Activated T-cell treated with anti-CD3 and anti-CD28 coated beads, Interleukin-2, amount 50 U/mL, for 24 hours (primary cell): ENCODE data around the gene C1orf159.
A peak's percentile ranks its signal among the peaks of the same experiment; 100 is the strongest.

Source experiments
- DNase-seq: peaks from one replicate; pipeline ENCODE4 v3.0.0-alpha.2; 2020
- H3K27ac Mint-ChIP-seq: 2 replicates; pipeline ENCODE4 v1.8.0; 2020; ENCODE audit warnings: mild to moderate bottlenecking, mixed read lengths
- H3K27me3 Mint-ChIP-seq: 2 replicates; pipeline ENCODE4 v1.8.0; 2020; ENCODE audit warnings: mixed read lengths
- H3K36me3 Mint-ChIP-seq: 2 replicates; pipeline ENCODE4 v1.8.0; 2020; ENCODE audit warnings: low read depth, mixed read lengths
- H3K4me1 Mint-ChIP-seq: 2 replicates; pipeline ENCODE4 v1.8.0; 2020; ENCODE audit warnings: low read depth, mixed read lengths
- H3K4me3 Mint-ChIP-seq: 2 replicates; pipeline ENCODE4 v1.8.0; 2020; ENCODE audit warnings: mild to moderate bottlenecking, moderate library complexity, mixed read lengths
- H3K9me3 Mint-ChIP-seq: 2 replicates; pipeline ENCODE4 v1.8.0; 2020; ENCODE audit warnings: mixed read lengths

C1orf159 gene

GRCh38 chr1:1115786-1116700 lies at the start of gene C1orf159:
TSS of gene C1orf159 (minus strand) at chr1:1116089. CDS start at chr1:1091543, 24,546 bp downstream.
- DNase-seq = peak; percentile 99
- Mint-ChIP-seq H3K27ac (peak within 1 kb of the TSS; percentile 86), H3K27me3 (peaks cover 8% of the 10 kb centered on the region), H3K4me1 (peaks cover 22% of the 10 kb centered on the region), H3K36me3 (peaks cover 39% of the 10 kb centered on the region), H3K9me3 (peaks cover 5% of the 10 kb centered on the region), H3K4me3 (peak within 1 kb of the TSS; percentile 86)

- Mint-ChIP-seq H3K4me3 (no peak overlapping the region), H3K9me3 (no peaks in the 10 kb centered on the region), H3K36me3 (no peaks in the 10 kb centered on the region), H3K27ac (no peak overlapping the region), H3K4me1 (peaks cover 6% of the 10 kb centered on the region), H3K27me3 (peaks cover 5% of the 10 kb centered on the region)
- no peak for DNase-seq
Measured at GRCh38 chr1:1165485-1165884, 49.6 kb upstream of the C1orf159 start.

- peaks cover 2% of the 10 kb centered on the region for H3K4me1 Mint-ChIP-seq
- H3K9me3 Mint-ChIP-seq = no peaks in the 10 kb centered on the region
- no peak overlapping the region for H3K27ac Mint-ChIP-seq
- DNase-seq = no peak
- no peaks in the 10 kb centered on the region for H3K36me3 Mint-ChIP-seq
- peaks cover 1% of the 10 kb centered on the region for H3K27me3 Mint-ChIP-seq
- no peak overlapping the region for H3K4me3 Mint-ChIP-seq
Measured at GRCh38 chr1:1164701-1165451, 49.0 kb upstream of the C1orf159 start.

- H3K27me3 Mint-ChIP-seq = no peaks in the 10 kb centered on the region
- no peaks in the 10 kb centered on the region for H3K36me3 Mint-ChIP-seq
- H3K4me1 Mint-ChIP-seq = no peaks in the 10 kb centered on the region
- H3K4me3 Mint-ChIP-seq = no peak overlapping the region
- no peak for DNase-seq
- no peaks in the 10 kb centered on the region for H3K9me3 Mint-ChIP-seq
- H3K27ac Mint-ChIP-seq = no peak overlapping the region
Measured at GRCh38 chr1:1164361-1164700, 48.4 kb upstream of the C1orf159 start.

- Mint-ChIP-seq H3K27ac (no peak overlapping the region), H3K36me3 (no peaks in the 10 kb centered on the region), H3K4me3 (no peak overlapping the region), H3K4me1 (no peaks in the 10 kb centered on the region), H3K9me3 (no peaks in the 10 kb centered on the region), H3K27me3 (no peaks in the 10 kb centered on the region)
- no peak for DNase-seq
Measured at GRCh38 chr1:1163538-1164070, 47.7 kb upstream of the C1orf159 start.

GRCh38 chr1:1162597-1163537 lies 47.0 kb upstream of the C1orf159 start:
- H3K27ac Mint-ChIP-seq = no peak overlapping the region
- no peak overlapping the region for H3K4me3 Mint-ChIP-seq
- no peaks in the 10 kb centered on the region for H3K4me1 Mint-ChIP-seq
- no peaks in the 10 kb centered on the region for H3K9me3 Mint-ChIP-seq
- H3K27me3 Mint-ChIP-seq = no peaks in the 10 kb centered on the region
- H3K36me3 Mint-ChIP-seq = no peaks in the 10 kb centered on the region
- no peak for DNase-seq

- Mint-ChIP-seq H3K4me3 (no peak overlapping the region), H3K9me3 (no peaks in the 10 kb centered on the region), H3K27me3 (no peaks in the 10 kb centered on the region), H3K4me1 (no peaks in the 10 kb centered on the region), H3K27ac (no peak overlapping the region), H3K36me3 (no peaks in the 10 kb centered on the region)
- DNase-seq = no peak
Measured at GRCh38 chr1:1161683-1162079, 45.8 kb upstream of the C1orf159 start.

GRCh38 chr1:1161078-1161682 lies 45.3 kb upstream of the C1orf159 start:
- H3K27ac Mint-ChIP-seq = no peak overlapping the region
- no peaks in the 10 kb centered on the region for H3K4me1 Mint-ChIP-seq
- H3K27me3 Mint-ChIP-seq = no peaks in the 10 kb centered on the region
- H3K4me3 Mint-ChIP-seq = no peak overlapping the region
- no peak for DNase-seq
- no peaks in the 10 kb centered on the region for H3K9me3 Mint-ChIP-seq
- no peaks in the 10 kb centered on the region for H3K36me3 Mint-ChIP-seq

GRCh38 chr1:1160281-1160930 lies 44.5 kb upstream of the C1orf159 start:
- H3K36me3 Mint-ChIP-seq = no peaks in the 10 kb centered on the region
- no peak overlapping the region for H3K4me3 Mint-ChIP-seq
- no peaks in the 10 kb centered on the region for H3K27me3 Mint-ChIP-seq
- no peak overlapping the region for H3K27ac Mint-ChIP-seq
- no peaks in the 10 kb centered on the region for H3K4me1 Mint-ChIP-seq
- H3K9me3 Mint-ChIP-seq = peaks cover 1% of the 10 kb centered on the region
- no peak for DNase-seq

GRCh38 chr1:1157914-1158710 lies 42.2 kb upstream of the C1orf159 start:
- Mint-ChIP-seq H3K9me3 (peaks cover 10% of the 10 kb centered on the region), H3K36me3 (no peaks in the 10 kb centered on the region), H3K27me3 (no peaks in the 10 kb centered on the region), H3K4me3 (peak overlapping the region; percentile 72), H3K4me1 (no peaks in the 10 kb centered on the region), H3K27ac (no peak overlapping the region)
- peak; percentile 70 for DNase-seq

GRCh38 chr1:1157426-1157913 lies 41.6 kb upstream of the C1orf159 start:
- Mint-ChIP-seq H3K27me3 (no peaks in the 10 kb centered on the region), H3K36me3 (no peaks in the 10 kb centered on the region), H3K4me1 (no peaks in the 10 kb centered on the region), H3K4me3 (peak overlapping the region; percentile 72), H3K9me3 (peaks cover 16% of the 10 kb centered on the region), H3K27ac (peak overlapping the region; percentile 50)
- peak; percentile 81 for DNase-seq

GRCh38 chr1:1157033-1157365 lies 41.1 kb upstream of the C1orf159 start:
- no peak for DNase-seq
- Mint-ChIP-seq H3K27me3 (no peaks in the 10 kb centered on the region), H3K4me3 (peak overlapping the region; percentile 29), H3K4me1 (no peaks in the 10 kb centered on the region), H3K36me3 (no peaks in the 10 kb centered on the region), H3K9me3 (peaks cover 21% of the 10 kb centered on the region), H3K27ac (no peak overlapping the region)
